Kidney tubule cell (primary cell): ENCODE data around the gene CORO1C.
"Not testable (repeated sequence)": the region's sequence is repeated elsewhere in the genome, so short reads cannot be mapped to it uniquely, and the experiment has no call there.

Experiments
- DNase-seq: peaks from one replicate; pipeline ENCODE4 v3.0.0-alpha.2; 2018; ENCODE audit warnings: low spot score

The CORO1C gene

GRCh38 chr12:108753976-108754375 is 22.7 kb upstream of the CORO1C start:
- DNase-seq = no peak

DNA sequence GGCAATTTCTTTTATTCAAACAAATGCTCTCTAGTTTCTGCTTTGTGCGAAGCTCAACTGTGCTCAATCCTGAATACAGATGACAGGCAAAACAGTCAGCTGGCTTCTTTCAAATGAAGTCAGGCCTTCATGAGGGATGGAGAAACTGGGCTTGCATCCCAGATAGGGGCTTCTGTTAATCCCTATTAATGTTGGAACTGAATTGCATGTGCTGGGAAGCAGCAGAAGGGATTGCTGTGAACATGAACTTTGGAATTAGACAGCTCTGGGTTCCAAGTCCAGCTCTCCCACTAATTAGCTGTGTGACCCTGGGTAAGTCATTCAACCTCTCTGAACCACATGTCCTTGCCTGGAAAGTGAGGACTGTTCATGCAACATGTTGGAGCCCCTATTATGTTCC is 21.1 kb upstream of the CORO1C start:
- DNase-seq = no peak

- no peak for DNase-seq
Measured at GRCh38 chr12:108751821-108752220, 20.5 kb upstream of the CORO1C start.

GRCh38 chr12:108751003-108751402 is 19.7 kb upstream of the CORO1C start:
- not testable (repeated sequence) for DNase-seq

- DNase-seq = no peak
Measured at GRCh38 chr12:108750526-108750925, 19.2 kb upstream of the CORO1C start.

DNA sequence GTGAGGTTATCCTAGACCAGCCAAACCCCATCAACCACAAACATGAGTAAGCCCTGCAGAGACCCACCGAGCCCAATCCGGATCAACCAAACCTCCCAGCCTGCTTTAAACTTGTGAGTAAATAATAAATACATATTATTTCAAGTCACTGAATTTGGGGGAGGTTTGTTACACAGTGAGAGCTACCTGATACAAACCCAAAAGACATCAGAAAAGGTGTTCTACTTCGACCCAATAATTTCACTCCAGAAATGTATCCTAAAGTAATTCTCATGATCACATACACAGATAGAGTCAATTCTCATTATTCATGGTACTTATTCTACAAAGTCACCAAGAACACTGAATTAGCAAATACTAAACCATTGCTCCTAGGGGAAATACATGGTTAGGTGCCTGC is 16.2 kb upstream of the CORO1C start:
- DNase-seq = no peak

DNA sequence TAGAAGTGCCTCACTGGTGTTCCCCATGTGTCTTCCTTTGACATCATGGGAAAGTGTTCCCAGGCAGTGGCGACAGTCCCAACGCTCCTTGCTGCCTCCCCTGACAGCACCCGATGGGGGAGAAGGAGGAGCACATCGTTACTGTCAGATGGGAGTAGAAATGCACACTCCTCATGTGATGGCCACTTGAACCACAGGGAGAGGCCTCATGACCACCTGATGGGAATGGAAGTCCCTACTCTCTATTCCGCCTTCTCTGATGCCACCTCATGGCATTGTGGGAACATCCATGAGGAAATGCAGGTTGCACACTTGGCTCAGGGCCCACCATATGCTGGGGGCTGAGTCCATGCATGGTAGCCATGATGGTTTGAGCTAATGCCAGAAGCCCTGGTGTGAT is 14.3 kb upstream of the CORO1C start:
- no peak for DNase-seq

- DNase-seq = no peak
Measured at GRCh38 chr12:108744021-108744897, 12.9 kb upstream of the CORO1C start.

GRCh38 chr12:108738170-108738569 is 6.9 kb upstream of the CORO1C start:
- no peak for DNase-seq

- no peak for DNase-seq
Measured at GRCh38 chr12:108735855-108736254, 4.5 kb upstream of the CORO1C start.

GRCh38 chr12:108734200-108734906 is 3.0 kb upstream of the CORO1C start:
- DNase-seq = peak; percentile 98

- peak; percentile 25 for DNase-seq
Measured at GRCh38 chr12:108733230-108733531, 1.9 kb upstream of the CORO1C start.

DNA sequence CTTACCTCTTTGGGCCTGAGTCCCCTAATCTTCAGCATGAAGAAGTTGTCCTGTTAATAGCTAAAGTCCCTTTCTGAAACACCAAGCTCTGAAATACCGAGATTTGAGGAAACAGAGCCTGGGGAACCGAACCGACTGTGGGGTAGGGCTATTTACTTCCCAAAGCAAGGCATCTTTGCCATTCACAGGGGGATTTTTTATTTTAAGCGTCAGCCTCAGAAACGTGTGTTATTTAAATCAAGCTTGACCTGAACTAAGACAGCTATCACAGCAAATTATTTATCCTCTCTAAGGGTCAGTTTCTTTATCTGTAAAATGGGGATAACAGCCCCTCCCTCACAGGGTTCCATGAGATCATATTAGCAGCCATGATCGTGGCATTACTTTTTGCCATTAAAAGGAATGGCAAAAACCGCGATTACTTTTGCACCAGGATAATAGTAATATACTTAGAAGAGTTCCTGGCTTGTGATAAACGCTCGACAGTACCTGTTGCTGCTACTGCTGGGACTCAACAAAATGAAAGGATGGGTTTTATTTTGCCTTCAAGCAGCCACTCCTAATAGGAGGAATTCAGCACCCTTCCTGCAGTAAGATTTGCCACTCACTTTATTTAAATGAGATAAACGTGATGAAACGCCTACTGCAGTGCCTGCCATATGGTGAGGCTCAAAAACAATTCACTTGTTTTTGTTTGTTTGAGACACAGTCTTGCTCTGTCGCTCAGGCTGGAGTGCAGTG is 1.3 kb upstream of the CORO1C start:
- no peak for DNase-seq

DNA sequence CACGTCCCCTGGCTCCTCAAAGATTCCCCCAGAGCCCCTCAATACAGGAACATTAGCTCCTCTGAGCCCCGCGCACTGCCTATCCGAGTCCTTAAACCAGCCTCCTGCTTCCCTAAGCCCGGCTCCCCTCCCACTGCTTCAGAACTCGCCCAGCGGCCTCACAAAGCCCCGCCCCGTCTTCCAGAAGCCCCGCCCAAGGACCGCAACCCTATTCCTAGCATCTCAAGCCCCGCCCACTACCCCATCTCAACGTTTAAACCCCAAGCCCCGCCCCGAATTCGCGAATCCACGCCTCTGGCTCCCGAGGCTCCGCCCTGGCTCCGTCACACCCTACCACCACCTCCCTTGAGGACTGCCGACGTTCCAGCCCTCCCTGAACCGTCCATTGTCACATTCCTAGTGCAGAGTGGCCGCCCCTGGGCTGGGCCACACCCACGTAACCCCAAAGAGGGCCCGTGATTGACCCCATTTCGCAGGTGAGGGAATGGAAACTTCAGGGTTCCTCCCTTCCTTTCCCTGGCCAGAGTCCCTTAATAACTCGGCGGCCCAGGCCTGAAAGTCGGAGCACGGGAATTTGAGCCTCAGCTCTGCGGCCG is 646 bp upstream of the CORO1C start:
- DNase-seq = peak; percentile 97

GRCh38 chr12:108730365-108731104 is 783 bp downstream of the CORO1C start:
- peak; percentile 94 for DNase-seq

GRCh38 chr12:108729612-108730364 is 1.5 kb downstream of the CORO1C start:
- DNase-seq = peak; percentile 44

- no peak for DNase-seq
Measured at GRCh38 chr12:108728820-108729611, 2.3 kb downstream of the CORO1C start.

DNA sequence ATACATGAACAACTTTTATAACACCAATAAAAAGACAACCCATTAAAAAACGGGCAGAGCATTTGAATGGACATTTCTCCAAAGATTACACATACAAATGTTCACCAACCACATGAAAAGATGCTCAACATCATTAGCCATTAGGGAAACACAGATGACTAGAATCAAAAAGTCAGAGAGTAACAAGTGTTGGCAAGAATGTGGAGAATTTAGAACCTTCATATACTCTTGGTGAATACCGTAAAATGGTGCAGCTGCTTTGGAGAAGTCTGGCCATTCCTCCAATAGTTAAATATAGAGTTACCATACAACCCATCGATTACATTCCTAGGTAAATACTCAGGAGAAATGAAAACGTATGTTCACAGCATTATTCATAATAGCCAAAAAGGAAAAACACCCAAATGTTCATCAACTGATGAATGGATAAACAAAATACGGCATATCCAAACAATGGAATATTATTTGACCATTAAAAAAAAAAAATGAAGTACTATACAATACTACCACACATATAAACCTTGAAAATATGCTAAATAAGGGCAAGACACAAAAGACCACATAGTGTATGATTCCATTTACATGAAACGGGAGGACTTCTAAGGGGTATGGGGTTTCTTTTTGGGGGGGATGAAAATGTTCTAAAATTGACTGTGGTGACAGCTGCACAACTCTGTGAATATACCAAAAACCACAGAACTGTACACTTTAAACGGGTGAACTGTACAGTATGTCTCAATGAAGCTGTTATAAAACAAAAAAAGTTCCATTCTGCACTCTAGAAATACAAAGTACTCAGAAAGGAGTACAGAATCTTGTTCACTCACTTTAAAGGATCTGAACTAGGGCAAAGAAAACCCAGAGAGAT is 3.2 kb downstream of the CORO1C start:
- no peak for DNase-seq

DNA sequence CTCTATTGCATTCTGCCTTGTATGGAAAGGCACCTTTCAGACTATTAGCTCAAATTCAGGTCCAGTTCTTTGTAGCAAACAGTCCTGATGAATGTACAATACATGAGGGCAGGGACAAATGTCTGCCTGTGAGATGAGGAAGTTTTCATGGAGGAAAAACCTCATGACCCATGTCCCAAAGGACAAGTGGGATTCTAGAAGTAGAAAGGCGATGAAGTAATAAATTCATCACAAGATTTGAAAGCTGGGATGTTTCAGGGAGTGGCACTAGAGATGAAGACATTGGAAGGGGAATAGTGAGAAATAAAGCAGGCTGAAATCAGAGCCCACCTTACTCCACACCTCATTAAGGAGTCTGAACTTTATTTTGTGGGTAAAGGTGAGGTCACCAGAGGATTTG is 4.2 kb downstream of the CORO1C start:
- no peak for DNase-seq

DNA sequence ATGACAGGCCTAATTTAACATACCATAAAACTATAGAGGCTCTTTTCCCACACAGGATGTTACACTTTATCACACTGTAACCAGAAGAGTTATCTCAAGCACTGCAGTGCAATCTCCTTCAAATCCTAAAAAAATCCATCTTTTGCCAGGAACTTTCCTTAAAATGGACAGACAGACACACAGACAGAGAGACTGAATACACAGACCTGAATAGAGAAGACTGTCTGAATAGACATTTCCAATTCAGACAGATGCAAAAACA is 6.5 kb downstream of the CORO1C start:
- no peak for DNase-seq
